ENCODE measurements around the gene RBKS. TPM values are rescaled to one million over a fixed set of nuclear protein-coding genes. Genes with fewer than 3 reads are reported as not detected.

The RBKS gene
- total RNA-seq, 2 experiments from 2014 or later: 7.2 to 8.9 TPM

- ChIA-PET POLR2A (no interaction called here), CTCF (interaction anchor here (0.8 kb wide), 1 partner anchor 9 kb away, joined by 3 read pairs; no protein-coding TSS in a partner anchor)
- DNase-seq: no peak
- no peak for TF ChIP-seq CTCF (IDR thresholded peaks at IDR 0.05)
- Mint-ChIP-seq H3K27me3 (no peaks in the 10 kb centered on the region), H3K4me1 (ENCODE audit: low read depth) (peaks cover 41% of the 10 kb centered on the region), H3K9me3 (no peaks in the 10 kb centered on the region), H3K4me3 (no peak overlapping the region), H3K27ac (no peak overlapping the region), H3K36me3 (ENCODE audit: low read depth) (peaks cover 28% of the 10 kb centered on the region)
- ATAC-seq: no peak
- intact Hi-C loops (cut with micrococcal nuclease): no loop called here
Observed at GRCh38 chr2:27921424-27921823, 31.2 kb upstream of the RBKS start.

GRCh38 chr2:27920148-27920885 lies 30.1 kb upstream of the RBKS start:
- ChIA-PET POLR2A (no interaction called here), CTCF (interaction anchor here (0.7 to 0.8 kb wide), 2 partner anchors 8 to 197 kb away, joined by 3 to 4 read pairs; no protein-coding TSS in a partner anchor)
- peaks cover 31% of the 10 kb centered on the region for H3K4me1 Mint-ChIP-seq (ENCODE audit: low read depth)
- H3K9me3 Mint-ChIP-seq: no peaks in the 10 kb centered on the region
- no peak overlapping the region for H3K4me3 Mint-ChIP-seq
- H3K27ac Mint-ChIP-seq: peak overlapping the region; percentile 46
- no peaks in the 10 kb centered on the region for H3K27me3 Mint-ChIP-seq
- TF ChIP-seq CTCF (IDR thresholded peaks at IDR 0.05): no peak
- DNase-seq (no peak), ATAC-seq (peak; percentile 53)
- intact Hi-C loops (cut with micrococcal nuclease): no loop called here
- peaks cover 19% of the 10 kb centered on the region for H3K36me3 Mint-ChIP-seq (ENCODE audit: low read depth)

- H3K27ac Mint-ChIP-seq: no peak overlapping the region
- TF ChIP-seq CTCF (IDR thresholded peaks at IDR 0.05): no peak
- H3K4me3 Mint-ChIP-seq: no peak overlapping the region
- ChIA-PET CTCF (no interaction called here), POLR2A (interaction anchor here (0.9 kb wide), 1 partner anchor 13 kb away, joined by 3 read pairs; no protein-coding TSS in a partner anchor)
- ATAC-seq (no peak), DNase-seq (no peak)
- no peaks in the 10 kb centered on the region for H3K9me3 Mint-ChIP-seq
- H3K27me3 Mint-ChIP-seq: no peaks in the 10 kb centered on the region
- intact Hi-C loops (cut with micrococcal nuclease): no loop called here
- peaks cover 26% of the 10 kb centered on the region for H3K36me3 Mint-ChIP-seq (ENCODE audit: low read depth)
- H3K4me1 Mint-ChIP-seq (ENCODE audit: low read depth): peaks cover 30% of the 10 kb centered on the region
Observed at GRCh38 chr2:27916293-27916995, 26.3 kb upstream of the RBKS start.

- no peak overlapping the region for H3K27ac Mint-ChIP-seq
- ATAC-seq (no peak), DNase-seq (no peak)
- peaks cover 32% of the 10 kb centered on the region for H3K4me1 Mint-ChIP-seq (ENCODE audit: low read depth)
- H3K4me3 Mint-ChIP-seq: no peak overlapping the region
- intact Hi-C loops (cut with micrococcal nuclease): no loop called here
- ChIA-PET POLR2A (interaction anchor here (0.9 kb wide), 1 partner anchor 13 kb away, joined by 3 read pairs; no protein-coding TSS in a partner anchor), CTCF (no interaction called here)
- no peaks in the 10 kb centered on the region for H3K27me3 Mint-ChIP-seq
- no peak for TF ChIP-seq CTCF (IDR thresholded peaks at IDR 0.05)
- H3K9me3 Mint-ChIP-seq: no peaks in the 10 kb centered on the region
- peaks cover 31% of the 10 kb centered on the region for H3K36me3 Mint-ChIP-seq (ENCODE audit: low read depth)
Observed at GRCh38 chr2:27915874-27916273, 25.7 kb upstream of the RBKS start.

GRCh38 chr2:27915191-27915590 lies 25.0 kb upstream of the RBKS start:
- no peak for TF ChIP-seq CTCF (IDR thresholded peaks at IDR 0.05)
- ChIA-PET CTCF (interaction anchor here (1.4 kb wide), 1 partner anchor 39 kb away, joined by 4 read pairs; no protein-coding TSS in a partner anchor), POLR2A (interaction anchor here (1.2 kb wide), 1 partner anchor 10 kb away, joined by 3 read pairs; no protein-coding TSS in a partner anchor)
- Mint-ChIP-seq H3K4me3 (no peak overlapping the region), H3K9me3 (no peaks in the 10 kb centered on the region), H3K36me3 (ENCODE audit: low read depth) (peaks cover 32% of the 10 kb centered on the region), H3K27ac (no peak overlapping the region), H3K27me3 (no peaks in the 10 kb centered on the region), H3K4me1 (ENCODE audit: low read depth) (peaks cover 32% of the 10 kb centered on the region)
- intact Hi-C loops (cut with micrococcal nuclease): no loop called here
- no peak for ATAC-seq
- no peak for DNase-seq

All from activated CD8-positive, alpha-beta T cell treated with anti-CD3 and anti-CD28 coated beads for 36 hours (primary cell).